MM.1S (cell line): ENCODE data around the gene HSP90AA1.

Experiments used
- EZH2 ChIP-seq: fragments of 300-600 bp; sonication (generic); optimal IDR thresholded peaks from 2 replicates; pipeline ENCODE3; 2017; ENCODE audit warnings: low read depth, mild to moderate bottlenecking, antibody characterized with exemption, low read length, mixed read lengths
- EZH2phosphoT487 ChIP-seq: fragments of 300-600 bp; sonication (generic); IDR thresholded peaks from 2 replicates; pipeline ENCODE4 v1.6.1; 2018; ENCODE audit warnings: antibody characterized with exemption, low read length
- TF ChIP-seq, protein P1 (sequence below): fragments of 300-600 bp; sonication (generic); IDR thresholded peaks from 2 replicates; pipeline ENCODE4 v1.5.1; 2016; ENCODE audit warnings: antibody characterized with exemption, low read length, mixed read lengths

DNA sequence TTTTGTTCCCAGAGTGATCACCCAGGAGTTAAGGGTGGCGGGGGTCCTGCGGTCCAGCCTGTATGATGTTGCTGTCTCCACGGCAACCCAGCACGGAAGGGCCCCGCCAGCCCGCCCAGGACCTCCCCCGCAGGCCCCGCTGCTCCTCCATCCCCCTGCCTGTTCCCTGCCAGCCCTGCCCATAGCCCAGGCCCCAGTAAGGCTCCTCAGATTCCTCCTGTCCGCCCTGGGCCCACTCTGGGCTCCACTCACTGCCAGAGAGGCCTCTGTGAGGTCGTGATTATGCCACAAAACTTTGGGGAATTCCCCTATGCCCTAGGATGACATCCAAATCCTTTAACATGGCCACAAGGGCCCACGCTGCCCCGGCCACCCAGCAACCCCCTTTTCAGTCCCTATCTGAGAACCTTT is 20.8 kb downstream of the HSP90AA1 start:
- TF ChIP-seq, protein P1, sequence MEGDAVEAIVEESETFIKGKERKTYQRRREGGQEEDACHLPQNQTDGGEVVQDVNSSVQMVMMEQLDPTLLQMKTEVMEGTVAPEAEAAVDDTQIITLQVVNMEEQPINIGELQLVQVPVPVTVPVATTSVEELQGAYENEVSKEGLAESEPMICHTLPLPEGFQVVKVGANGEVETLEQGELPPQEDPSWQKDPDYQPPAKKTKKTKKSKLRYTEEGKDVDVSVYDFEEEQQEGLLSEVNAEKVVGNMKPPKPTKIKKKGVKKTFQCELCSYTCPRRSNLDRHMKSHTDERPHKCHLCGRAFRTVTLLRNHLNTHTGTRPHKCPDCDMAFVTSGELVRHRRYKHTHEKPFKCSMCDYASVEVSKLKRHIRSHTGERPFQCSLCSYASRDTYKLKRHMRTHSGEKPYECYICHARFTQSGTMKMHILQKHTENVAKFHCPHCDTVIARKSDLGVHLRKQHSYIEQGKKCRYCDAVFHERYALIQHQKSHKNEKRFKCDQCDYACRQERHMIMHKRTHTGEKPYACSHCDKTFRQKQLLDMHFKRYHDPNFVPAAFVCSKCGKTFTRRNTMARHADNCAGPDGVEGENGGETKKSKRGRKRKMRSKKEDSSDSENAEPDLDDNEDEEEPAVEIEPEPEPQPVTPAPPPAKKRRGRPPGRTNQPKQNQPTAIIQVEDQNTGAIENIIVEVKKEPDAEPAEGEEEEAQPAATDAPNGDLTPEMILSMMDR = no peak
- TF ChIP-seq EZH2 = no peak
- no peak for TF ChIP-seq EZH2phosphoT487
